Calu3 (cell line): ENCODE data around the gene PRKAA1. TPM values are rescaled to one million over a fixed set of nuclear protein-coding genes. Genes with fewer than 3 reads are reported as not detected.
"Not testable (repeated sequence)": the region's sequence is repeated elsewhere in the genome, so short reads cannot be mapped to it uniquely, and the experiment has no call there.

Source experiments
- BruUV-seq: library from RNA; stranded (reverse); fragments of 400-500 nt; replicated peaks from 2 replicates; lab custom pipeline; 2021; lab: Mats Ljungman, UMichigan
- CTCF ChIA-PET: fragments of 300-600 bp; sonication (Branson Sonifier 250); formaldehyde crosslinking; loops from one replicate; lab custom pipeline; 2022; ENCODE audit warnings: antibody characterized with exemption; lab: Charles Lee
- DNase-seq: peaks from one replicate; pipeline ENCODE4 v3.0.0; 2022
- H3K27ac Mint-ChIP-seq: one replicate; pipeline ENCODE4 v1.8.0; 2022; ENCODE audit warnings: mixed read lengths; ENCODE audit not compliant: unreplicated experiment
- H3K27me3 Mint-ChIP-seq: one replicate; pipeline ENCODE4 v1.8.0; 2022; ENCODE audit warnings: mixed read lengths; ENCODE audit not compliant: unreplicated experiment
- H3K36me3 Mint-ChIP-seq: one replicate; pipeline ENCODE4 v1.8.0; 2022; ENCODE audit warnings: mild to moderate bottlenecking, moderate library complexity, mixed read lengths; ENCODE audit not compliant: insufficient read depth, unreplicated experiment
- H3K4me1 Mint-ChIP-seq: one replicate; pipeline ENCODE4 v1.8.0; 2022; ENCODE audit warnings: mild to moderate bottlenecking, low read depth, mixed read lengths; ENCODE audit not compliant: unreplicated experiment
- H3K4me3 Mint-ChIP-seq: one replicate; pipeline ENCODE4 v1.8.0; 2022; ENCODE audit warnings: mild to moderate bottlenecking, low read depth, moderate library complexity, mixed read lengths; ENCODE audit not compliant: unreplicated experiment
- H3K9me3 Mint-ChIP-seq: one replicate; pipeline ENCODE4 v1.8.0; 2022; ENCODE audit warnings: low read depth, mixed read lengths; ENCODE audit not compliant: unreplicated experiment
- CTCF ChIP-seq: fragments of 200-600 bp; IDR thresholded peaks from one replicate; pipeline ENCODE4 v1.8.0; 2022; ENCODE audit warnings: antibody characterized with exemption; ENCODE audit not compliant: unreplicated experiment
- intact Hi-C: fragments of 100-400 bp; cut with micrococcal nuclease; formaldehyde crosslinking; loops from one replicate; pipeline ENCODE4 v1.10.0; 2022; ENCODE audit not compliant: unreplicated experiment
- total RNA-seq: library from RNA; stranded (reverse); gene quantifications from 2 replicates; pipeline ENCODE4 v1.2.3, GENCODE V29; 2022

Gene PRKAA1
- total RNA-seq, 1 experiment from 2014 or later = 118 TPM

DNA sequence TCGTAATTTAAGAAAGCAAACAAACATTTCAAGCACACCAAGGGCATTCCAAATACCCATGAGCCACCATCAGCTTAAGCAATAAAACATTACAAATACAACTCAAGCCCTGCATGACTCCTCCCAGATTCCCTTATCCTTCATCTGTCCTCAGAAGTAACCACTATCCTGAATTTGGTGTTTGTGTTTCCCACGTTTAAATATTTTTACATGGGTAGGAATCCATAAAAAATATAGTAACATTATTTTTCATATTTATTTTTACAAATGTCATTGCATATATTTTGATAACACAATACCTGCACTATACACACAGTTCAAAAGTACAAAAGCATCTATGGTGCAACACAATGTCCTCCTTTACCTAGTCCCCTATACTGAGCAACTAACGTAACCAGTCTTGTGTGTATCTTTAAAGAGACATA lies 6.4 kb downstream of the PRKAA1 start:
- H3K4me3 Mint-ChIP-seq = no peak overlapping the region
- no peak for TF ChIP-seq CTCF
- H3K27me3 Mint-ChIP-seq = no peaks in the 10 kb centered on the region
- peaks cover 35% of the 10 kb centered on the region for H3K36me3 Mint-ChIP-seq
- no peak for DNase-seq
- BruUV-seq = no TSS peak
- CTCF ChIA-PET = no interaction called here
- intact Hi-C loops = no loop called here
- H3K4me1 Mint-ChIP-seq = peaks cover 10% of the 10 kb centered on the region
- no peaks in the 10 kb centered on the region for H3K9me3 Mint-ChIP-seq
- no peak overlapping the region for H3K27ac Mint-ChIP-seq

GRCh38 chr5:40790947-40791593 lies 7.1 kb downstream of the PRKAA1 start:
- CTCF ChIA-PET = interaction anchor here (0.6 to 0.7 kb wide), 2 partner anchors 21 to 52 kb away, joined by 6 read pairs; no protein-coding TSS in a partner anchor
- BruUV-seq = no TSS peak
- no peaks in the 10 kb centered on the region for H3K9me3 Mint-ChIP-seq
- peak overlapping the region; percentile 70 for H3K27ac Mint-ChIP-seq
- H3K27me3 Mint-ChIP-seq = no peaks in the 10 kb centered on the region
- H3K4me1 Mint-ChIP-seq = peaks cover 15% of the 10 kb centered on the region
- DNase-seq = no peak
- intact Hi-C loops = no loop called here
- H3K4me3 Mint-ChIP-seq = peak overlapping the region; percentile 33
- H3K36me3 Mint-ChIP-seq = peaks cover 29% of the 10 kb centered on the region
- TF ChIP-seq CTCF = no peak

DNA sequence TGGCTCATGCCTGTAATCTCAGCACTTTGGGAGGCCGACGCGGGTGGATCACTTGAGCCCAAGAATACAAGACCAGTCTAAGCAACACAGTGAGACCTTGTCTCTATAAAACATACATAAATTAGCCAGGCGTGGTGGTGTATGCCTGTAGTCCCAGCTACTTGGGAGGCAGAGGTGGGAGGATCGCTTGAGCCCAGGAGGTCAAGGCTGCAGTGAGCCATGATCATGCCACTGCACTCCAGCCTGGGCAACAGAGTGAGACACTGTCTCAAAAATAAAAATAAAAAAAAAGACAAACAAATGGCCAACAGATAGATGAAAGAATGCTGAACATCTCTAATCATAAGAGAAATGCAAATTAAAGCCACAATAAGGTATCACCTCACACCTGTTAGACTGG lies 9.2 kb downstream of the PRKAA1 start:
- H3K27ac Mint-ChIP-seq, H3K9me3 Mint-ChIP-seq, H3K4me3 Mint-ChIP-seq, H3K27me3 Mint-ChIP-seq, BruUV-seq, CTCF ChIA-PET, DNase-seq, intact Hi-C loops: not testable (repeated sequence)
- Mint-ChIP-seq H3K4me1 (peaks cover 31% of the 10 kb centered on the region), H3K36me3 (peaks cover 23% of the 10 kb centered on the region)

- CTCF ChIA-PET = no interaction called here
- Mint-ChIP-seq H3K27me3 (no peaks in the 10 kb centered on the region), H3K9me3 (no peaks in the 10 kb centered on the region), H3K36me3 (peaks cover 14% of the 10 kb centered on the region), H3K4me1 (peaks cover 34% of the 10 kb centered on the region), H3K4me3 (no peak overlapping the region), H3K27ac (no peak overlapping the region)
- BruUV-seq = no TSS peak
- intact Hi-C loops = no loop called here
- no peak for TF ChIP-seq CTCF
- no peak for DNase-seq
Observed at GRCh38 chr5:40787986-40788385, 10.2 kb downstream of the PRKAA1 start.

GRCh38 chr5:40786664-40787063 lies 11.5 kb downstream of the PRKAA1 start:
- H3K4me3 Mint-ChIP-seq, H3K9me3 Mint-ChIP-seq, H3K27me3 Mint-ChIP-seq, BruUV-seq, intact Hi-C loops, H3K27ac Mint-ChIP-seq, DNase-seq: not testable (repeated sequence)
- peaks cover 44% of the 10 kb centered on the region for H3K4me1 Mint-ChIP-seq
- peaks cover 13% of the 10 kb centered on the region for H3K36me3 Mint-ChIP-seq
- CTCF ChIA-PET = interaction anchor here (0.7 kb wide), 1 partner anchor 12 kb away, joined by 7 read pairs; no protein-coding TSS in a partner anchor
